ENCODE data around the gene TES.

Gene TES

DNA sequence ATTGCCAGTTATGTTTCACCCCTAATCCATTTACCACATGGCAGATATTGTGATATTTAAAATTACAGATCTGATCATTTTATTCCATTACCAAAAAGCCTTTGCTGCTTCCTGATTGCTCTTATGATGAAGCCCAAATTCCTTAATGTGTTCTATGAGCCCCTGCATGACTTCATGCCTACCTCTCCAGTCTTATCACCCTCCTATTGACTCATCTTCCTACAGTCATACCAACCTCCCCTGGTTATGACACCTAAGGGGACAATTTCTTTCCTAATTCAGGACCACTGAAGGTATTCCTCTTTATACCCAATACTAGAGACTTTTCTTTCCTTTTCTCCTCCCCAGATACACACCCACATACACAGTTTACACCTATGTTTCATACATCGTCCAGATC is 36.0 kb downstream of the TES start:
- DNase-seq (ENCODE audit: low spot score): no peak

DNA sequence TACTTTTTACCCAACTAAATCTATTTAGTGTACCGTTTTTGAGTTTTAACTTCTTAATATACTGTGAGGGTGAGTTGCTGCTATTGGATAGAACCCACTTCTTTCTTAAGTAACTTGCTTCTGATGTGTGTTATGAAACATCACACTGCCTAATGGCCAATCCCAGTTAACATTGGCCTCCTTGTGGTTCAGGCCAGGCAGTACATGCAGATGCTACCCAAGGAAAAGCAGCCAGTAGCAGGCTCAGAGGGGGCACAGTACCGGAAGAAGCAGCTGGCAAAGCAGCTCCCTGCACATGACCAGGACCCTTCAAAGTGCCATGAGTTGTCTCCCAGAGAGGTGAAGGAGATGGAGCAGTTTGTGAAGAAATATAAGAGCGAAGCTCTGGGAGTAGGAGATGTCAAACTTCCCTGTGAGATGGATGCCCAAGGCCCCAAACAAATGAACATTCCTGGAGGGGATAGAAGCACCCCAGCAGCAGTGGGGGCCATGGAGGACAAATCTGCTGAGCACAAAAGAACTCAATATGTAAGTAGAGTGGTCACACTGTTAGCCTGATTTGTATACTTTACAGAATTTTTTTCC is 39.7 kb downstream of the TES start:
- peak; percentile 59 for DNase-seq (ENCODE audit: low spot score)

DNA sequence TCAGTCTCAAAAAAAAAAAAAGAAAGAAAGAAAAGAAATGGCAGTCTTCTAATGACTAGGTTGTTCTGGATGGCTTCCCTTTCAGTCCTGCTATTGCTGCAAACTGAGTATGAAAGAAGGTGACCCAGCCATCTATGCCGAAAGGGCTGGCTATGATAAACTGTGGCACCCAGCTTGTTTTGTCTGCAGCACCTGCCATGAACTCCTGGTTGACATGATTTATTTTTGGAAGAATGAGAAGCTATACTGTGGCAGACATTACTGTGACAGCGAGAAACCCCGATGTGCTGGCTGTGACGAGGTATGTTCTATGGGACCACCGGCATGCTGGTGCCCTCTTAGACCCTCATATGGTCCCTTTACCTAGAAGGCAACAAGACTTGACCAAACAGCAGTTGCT is 41.3 kb downstream of the TES start:
- no peak for DNase-seq (ENCODE audit: low spot score)

DNA sequence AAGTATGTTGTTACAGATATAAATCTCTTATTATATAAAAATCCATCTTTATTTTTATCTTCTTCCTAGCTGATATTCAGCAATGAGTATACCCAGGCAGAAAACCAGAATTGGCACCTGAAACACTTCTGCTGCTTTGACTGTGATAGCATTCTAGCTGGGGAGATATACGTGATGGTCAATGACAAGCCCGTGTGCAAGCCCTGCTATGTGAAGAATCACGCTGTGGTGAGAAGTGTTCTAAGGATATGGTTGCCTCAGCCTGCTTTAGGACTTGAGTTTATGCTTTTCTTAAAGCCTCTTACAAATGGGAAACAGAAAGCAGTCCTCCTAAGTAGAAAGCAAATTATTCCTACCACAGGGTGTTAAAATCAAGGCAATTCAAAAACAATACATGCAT is 41.9 kb downstream of the TES start:
- no peak for DNase-seq (ENCODE audit: low spot score)

DNA sequence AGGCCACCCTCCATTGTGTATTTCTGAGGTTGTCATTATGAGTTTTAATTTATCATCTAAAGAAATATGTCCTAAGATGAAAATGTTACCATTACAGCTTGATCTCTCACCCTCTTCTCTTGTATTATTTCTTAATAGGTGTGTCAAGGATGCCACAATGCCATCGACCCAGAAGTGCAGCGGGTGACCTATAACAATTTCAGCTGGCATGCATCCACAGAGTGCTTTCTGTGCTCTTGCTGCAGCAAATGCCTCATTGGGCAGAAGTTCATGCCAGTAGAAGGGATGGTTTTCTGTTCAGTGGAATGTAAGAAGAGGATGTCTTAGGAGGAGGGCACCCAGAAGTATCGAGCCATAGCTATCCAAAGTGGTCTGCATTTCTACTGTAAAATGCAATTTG is 46.8 kb downstream of the TES start:
- no peak for DNase-seq (ENCODE audit: low spot score)

DNA sequence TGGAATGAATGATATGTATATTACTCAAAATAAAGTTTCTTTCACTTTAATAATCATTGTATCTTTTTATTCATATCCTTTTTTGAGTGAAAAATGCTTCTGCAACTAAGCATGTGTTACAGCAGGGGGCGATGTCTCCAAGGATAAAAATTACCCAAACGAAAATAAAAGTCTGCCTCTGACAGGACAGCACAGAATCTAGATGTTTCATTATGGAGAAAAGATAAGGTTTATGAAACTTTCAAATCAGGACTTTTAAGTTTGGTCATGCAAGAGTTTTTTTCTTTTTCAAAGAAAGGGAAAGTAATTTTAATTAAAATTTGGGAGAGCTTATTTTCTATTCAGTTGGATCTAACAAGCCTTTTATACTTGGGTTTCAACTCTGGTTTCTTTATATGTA is 48.4 kb downstream of the TES start:
- DNase-seq (ENCODE audit: low spot score): peak; percentile 47

DNA sequence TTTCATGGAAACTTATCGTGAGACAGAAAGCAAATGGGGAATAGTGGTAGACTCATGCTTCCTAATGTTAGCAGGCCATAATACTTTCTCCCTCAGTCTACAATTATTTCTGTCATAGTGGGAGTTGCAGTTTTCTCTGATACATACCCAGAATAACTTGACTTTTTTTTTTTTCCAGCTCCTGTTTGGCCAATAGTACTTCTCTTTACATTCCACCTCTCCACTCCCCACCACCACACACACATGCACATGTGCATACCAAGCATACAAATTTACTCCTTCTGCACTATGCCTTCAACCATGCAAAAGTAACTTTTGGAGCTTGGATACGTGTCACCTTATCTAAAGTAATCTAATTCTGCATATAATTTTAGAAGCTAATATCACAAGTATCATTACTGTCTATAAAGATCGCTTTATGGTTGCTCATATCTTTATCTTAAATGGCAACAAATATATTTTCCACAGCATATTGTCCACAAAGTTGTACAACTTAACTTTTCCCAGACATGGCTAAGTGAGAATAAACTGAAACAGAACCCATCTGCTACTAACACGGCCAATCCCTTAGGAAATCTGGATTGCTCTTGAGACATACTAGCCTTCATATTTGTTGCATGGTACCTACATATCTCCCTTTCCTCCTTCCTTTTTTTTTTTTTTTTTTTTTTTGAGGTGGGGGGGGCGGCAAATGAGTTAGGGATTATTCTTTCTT is 49.0 kb downstream of the TES start:
- no peak for DNase-seq (ENCODE audit: low spot score)

DNA sequence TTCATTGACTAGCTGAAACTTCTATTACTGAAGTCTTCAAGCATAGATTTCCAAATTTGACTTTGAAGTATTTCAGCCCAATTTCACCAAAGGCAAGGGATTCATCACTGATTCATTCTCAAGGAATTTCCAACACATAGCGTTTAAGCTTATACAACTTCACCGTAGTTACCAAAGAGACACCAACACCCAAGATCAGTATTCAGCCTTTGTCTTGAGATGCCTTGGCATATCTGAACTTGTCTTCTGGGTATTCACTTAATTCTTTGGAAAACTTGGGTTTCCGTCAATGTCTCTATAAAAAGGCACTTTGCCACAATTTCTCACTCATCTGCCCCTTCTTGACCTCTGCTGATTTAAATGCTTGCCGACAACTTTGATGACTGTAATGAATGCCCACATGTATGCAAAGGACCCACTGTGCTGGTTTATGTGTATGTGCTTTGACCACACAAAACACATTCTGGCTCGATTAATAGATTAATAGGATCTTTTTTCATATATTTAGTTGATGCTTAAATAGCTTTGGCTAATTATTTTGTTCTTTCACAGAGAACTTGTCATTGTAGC is 49.6 kb downstream of the TES start:
- peak; percentile 75 for DNase-seq (ENCODE audit: low spot score)

DNA sequence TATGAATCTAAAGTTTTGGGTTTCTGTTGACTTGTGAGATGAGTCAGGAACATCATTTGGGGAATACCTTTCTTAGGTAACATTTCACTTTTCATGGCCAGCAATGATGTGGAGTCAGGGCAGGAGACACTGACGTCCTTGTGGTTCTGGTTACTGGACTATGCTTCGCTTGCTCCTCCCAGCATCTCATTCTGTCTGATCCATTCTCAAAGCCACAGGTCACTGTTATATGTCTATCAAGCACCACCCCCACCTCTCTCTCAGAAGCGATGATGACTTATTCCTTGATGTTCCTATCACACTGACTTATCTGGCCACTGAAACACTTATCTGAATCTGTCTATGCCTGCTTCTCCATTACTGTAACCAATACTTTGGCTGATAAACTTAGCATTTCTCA is 51.6 kb downstream of the TES start:
- no peak for DNase-seq (ENCODE audit: low spot score)

DNA sequence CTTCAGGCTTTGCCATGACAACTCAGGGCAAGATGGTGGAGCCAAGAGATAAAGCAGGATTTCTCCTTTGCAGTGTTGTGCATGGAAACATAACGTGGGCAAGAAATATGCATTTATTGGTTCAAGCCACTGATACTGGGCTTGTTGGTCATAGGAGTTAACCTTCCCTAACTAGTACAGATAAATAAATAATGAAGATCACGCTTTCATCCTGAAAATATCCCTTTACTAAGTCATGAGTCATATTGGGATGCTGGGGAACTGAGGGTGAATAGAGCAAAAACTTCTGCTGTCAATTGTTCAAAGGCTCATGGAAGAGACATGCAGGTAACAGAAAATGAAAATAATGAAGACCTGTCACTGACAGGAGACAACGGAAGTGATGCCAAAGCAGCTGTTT is 55.5 kb downstream of the TES start:
- DNase-seq (ENCODE audit: low spot score): no peak

DNA sequence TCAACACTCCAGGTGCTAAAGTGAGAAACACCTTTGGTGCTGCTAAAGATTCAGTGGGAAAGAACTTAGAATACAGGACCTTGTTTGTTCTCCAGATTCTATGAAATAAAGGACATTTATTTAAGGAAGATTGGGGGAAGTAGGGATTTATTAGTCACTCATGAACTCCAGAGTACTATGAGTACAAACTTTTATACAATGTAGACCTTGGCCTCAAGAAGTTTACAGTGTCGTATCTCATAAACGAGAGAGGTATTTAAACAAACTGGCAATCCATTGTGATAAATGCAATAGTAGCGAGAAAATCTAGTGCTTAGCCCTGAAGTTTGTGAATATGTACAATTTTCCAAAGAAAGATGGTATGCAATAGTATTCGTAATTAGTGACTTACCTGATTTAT is 59.1 kb downstream of the TES start:
- DNase-seq (ENCODE audit: low spot score): no peak

DNA sequence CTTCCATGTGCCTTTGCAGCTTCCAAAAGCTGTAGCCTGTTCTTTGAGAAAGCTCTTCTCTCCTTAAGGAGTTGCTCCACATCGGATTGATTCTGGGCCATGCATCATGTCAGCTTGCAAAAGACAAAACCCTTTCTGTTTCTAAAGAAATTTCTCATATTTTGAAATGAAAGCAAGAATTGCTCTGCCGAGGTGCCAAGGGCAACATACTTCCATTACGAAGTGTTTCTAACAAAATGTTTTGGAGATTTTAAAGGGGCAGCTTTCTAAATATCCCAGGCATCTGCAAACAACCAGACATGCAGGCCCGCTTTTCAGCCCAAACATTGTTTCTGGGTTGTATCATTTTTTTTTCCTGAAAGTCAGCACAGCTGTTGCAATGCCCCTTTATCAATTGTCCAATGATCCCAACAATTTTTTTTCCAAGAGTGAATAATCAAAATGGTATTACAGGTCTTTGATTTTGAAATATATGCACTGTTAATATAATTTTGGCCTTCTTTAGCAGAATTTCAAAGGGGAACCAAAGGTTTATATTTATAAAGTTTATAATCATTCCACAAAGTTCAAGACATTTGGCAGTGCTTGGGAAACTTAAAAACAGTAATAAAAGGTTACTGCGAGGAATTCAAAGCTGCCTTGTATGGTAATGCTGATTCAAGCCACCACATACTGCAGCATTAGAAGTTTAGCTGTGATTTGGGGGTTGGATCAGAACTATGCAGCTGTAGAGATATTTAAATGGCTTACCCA is 61.0 kb downstream of the TES start:
- peak; percentile 30 for DNase-seq (ENCODE audit: low spot score)

DNA sequence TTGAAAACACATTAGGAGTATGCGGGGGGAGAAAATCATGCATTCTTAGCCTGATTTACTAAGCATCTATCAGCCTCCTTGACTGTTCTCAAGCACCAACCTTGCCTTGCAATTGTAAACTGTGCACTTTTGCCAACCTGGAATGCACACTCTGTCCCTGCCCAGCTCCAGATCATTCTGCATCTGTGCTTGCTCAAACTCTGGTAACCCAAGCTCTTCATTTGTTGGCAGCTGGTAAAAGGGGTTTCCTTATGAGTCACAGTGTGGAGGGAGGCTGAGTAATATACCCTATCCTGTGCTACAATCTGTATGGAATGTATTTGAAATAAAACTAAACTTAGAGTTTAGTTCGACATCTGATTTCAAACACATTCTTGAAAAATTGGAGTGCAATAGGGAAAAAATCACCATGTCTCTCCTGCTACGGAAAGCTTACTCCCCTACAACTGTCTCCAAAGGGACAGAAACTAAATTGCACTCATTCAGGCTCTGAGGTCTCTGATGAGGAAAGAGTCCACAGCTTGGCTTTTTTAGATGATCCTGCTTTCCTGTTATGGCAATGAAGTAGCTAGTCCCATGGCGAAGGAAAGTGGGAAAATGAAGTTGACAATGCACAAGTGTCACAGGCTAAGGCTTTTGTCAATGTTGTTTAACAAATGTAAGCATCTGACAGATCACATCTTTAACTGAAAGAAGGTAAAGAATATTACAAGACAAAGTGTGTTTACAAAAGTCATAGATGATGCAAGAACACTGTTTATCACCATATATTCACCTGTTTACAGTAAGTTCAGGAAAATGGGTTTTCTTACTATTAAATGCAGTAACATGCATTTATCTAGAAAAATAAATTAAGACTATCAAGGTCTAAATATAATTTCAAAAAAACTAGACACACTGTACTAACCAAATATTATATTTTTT is 61.9 kb downstream of the TES start:
- peak; percentile 95 for DNase-seq (ENCODE audit: low spot score)

DNA sequence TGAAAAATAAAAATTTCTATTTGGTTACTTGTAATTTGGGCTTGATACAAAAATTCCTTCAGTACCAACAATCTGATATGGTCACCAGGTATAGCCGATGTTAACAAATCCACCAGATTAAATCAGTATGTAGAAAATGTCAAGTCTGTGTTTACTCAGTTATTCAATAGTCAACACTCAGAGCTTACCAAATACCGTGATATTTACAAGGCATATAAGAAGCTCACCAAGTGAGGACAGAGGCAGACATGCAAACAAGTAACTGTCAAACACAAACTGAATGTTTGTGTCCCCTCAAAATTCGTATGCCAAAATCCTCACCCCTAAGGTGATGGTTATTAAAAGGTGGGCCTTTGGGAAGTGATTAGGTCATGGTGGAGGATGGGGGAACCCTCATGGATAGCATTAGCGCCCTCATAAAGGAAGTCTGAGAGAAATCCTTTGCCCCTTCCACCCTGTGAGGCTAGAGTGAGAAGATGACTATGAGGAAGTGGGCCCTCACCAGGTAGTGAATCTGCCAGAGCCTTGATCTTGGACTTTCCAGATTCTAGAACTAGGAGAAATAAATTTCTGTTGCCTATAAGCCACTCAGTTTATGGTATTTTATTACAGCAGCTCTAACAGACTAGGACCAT is 63.1 kb downstream of the TES start:
- no peak for DNase-seq (ENCODE audit: low spot score)

DNA sequence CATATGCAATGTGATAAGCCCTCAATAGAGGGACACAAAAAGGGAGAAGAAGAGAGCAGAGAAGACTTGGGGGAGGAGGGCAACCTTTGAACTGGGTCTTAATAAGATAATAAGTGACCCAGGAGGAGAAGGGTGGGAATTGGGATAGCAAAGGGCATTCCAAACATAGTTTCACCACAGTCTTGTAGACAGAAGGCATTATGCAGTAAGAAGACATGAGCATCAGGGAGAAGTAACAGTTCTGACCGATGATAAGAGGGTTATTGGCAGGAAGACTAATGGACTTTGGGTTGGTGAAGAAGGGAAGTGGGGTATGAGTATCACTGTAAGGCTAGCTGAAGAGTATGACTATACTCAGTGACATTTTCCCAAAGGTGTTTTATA is 63.6 kb downstream of the TES start:
- no peak for DNase-seq (ENCODE audit: low spot score)

DNA sequence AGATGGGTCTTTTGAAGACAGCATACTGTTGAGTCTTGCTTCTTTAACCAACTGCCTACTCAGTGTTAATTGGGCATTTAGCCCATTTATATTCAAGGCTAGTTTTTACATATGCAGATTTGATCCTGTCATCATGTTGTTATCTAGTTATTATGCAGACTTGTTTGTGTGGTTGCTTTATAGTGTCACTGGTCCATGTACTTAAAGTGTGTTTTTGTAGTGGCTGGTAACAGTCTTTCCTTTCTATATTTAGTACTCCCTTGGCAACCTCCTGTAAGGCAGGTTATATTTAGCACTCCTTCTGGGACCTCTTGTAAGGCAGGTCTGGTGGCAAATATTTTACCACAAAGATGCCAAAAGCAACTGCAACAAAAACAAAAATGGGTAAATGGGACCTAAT is 66.7 kb downstream of the TES start:
- DNase-seq (ENCODE audit: low spot score): no peak

DNA sequence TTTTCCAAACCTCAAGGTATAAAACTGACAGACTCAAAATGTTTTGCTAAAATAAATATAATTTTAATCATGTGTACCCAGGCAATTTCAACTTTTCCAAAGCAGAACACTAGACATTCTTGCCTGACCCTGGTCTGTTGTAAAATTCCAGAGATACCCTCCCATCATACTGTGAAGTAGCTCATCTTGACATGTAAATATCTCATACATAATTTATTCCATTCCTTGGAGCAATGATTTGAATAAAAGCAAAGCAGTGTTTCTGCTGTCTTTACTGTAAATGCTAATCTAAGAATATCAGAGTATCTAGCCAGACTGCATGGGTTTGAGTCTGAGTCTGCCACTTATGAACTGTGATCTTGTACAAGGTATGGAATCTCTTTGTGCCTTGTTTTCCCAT is 68.9 kb downstream of the TES start:
- DNase-seq (ENCODE audit: low spot score): no peak

DNA sequence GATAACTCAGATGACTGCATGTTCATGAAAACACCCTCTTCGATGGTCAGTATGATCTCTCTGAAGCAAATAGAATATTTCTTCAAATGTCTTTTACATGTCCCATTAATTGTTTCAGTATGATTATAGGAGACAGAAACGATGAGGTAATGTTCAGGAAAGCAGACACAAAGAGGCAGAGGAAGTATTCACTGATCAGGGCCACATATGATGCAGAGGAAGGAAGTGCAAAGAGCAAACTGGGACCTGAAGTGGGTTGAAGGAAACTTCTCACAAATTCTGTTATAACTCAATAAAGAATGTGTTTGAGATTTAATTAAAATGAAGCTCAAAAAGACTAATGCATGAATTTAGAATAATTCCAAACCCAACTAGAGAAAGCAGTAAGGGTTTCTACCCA is 70.5 kb downstream of the TES start:
- DNase-seq (ENCODE audit: low spot score): no peak

DNA sequence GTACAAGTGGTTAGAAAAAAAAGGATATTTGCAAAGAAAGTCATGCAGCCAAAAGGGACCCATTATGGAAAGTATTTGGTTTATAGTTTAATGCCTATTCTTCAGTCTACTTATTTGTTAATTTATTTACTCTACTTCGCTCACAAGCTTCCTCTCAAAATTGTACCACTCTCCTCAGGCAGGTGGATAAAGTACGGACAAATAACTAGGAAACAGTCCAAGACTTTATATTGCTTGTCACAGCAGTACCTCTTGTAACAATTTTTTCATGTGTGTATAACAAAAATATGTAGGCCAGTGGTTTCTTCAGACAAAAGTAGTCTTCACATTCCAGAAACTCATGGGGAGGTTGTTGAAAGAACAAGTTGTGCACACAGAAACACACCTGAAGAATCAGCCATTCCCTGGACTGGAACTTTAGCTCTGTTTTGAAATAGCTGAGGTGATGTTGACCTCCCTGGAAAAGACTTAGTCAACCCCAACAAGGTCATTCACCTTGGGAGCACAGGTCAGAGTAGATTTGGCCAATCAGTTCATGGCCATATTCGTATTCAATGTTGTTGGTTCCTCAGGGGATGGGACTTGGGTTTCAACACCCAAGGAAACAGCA is 73.4 kb downstream of the TES start:
- no peak for DNase-seq (ENCODE audit: low spot score)

DNA sequence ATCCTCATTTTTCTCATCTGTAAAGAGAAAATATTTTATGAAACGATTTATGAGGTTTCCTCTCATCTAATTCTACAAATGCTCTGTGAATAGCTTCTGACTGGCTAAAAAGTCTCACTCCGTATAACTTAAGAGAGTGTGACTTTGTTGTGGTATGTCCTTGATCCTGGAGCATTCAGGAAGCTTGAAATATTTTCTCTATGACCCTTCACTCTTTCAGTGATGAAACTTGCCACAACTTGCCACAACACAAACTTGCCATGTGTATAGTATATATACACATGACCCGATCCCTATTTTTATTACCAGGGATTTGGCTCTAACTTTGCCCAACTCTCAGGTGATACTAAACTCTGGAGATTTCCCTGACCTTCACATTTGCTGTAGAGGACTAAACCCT is 74.1 kb downstream of the TES start:
- DNase-seq (ENCODE audit: low spot score): no peak

DNA sequence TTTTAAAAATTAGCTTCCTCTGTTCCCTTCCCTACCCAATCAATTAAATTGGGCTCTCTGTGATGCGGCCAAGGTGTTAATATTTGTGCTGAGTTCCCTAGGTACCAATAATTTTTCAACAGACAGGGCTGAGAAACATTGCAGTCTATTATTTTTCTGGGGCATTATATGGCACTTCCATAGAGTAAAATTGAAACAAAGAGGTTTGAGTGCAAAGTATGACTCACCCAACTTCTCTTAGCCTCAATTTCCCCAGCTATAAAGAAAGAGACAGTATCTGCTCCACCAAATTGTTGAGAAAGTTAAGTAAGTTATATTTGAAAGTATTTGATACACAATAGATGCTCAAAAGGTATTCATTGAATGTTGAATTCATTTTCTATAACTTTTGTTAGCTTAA is 74.9 kb downstream of the TES start:
- DNase-seq (ENCODE audit: low spot score): no peak

Measured in AG08395 (cell line).